ENCODE measurements around the gene CORIN. TPM values are rescaled to one million over a fixed set of nuclear protein-coding genes. Genes with fewer than 3 reads are reported as not detected.

Gene CORIN
- total RNA-seq, 2 donors from 2014 or later: not detected

GRCh38 chr4:47642191-47642830 lies 195.6 kb downstream of the CORIN start:
- Mint-ChIP-seq H3K9me3 (no peaks in the 10 kb centered on the region), H3K27ac (no peak overlapping the region), H3K36me3 (no peaks in the 10 kb centered on the region), H3K4me1 (ENCODE audit: low read depth in 2 of 2) (no peaks in the 10 kb centered on the region), H3K27me3 (peaks cover 8 to 21% of the 10 kb centered on the region in 2 donors), H3K4me3 (no peak overlapping the region)
- DNase-seq (ENCODE audit: low spot score): no peak
- ATAC-seq: no peak

- Mint-ChIP-seq H3K27ac (no peak overlapping the region), H3K27me3 (peaks cover 12 to 21% of the 10 kb centered on the region in 2 donors), H3K9me3 (peaks cover 3% of the 10 kb centered on the region), H3K4me3 (no peak overlapping the region), H3K4me1 (ENCODE audit: low read depth in 2 of 2) (no peaks in the 10 kb centered on the region), H3K36me3 (peaks cover 4% of the 10 kb centered on the region)
- DNase-seq (ENCODE audit: low spot score) (no peak), ATAC-seq (no peak)
These were observed 196.1 kb downstream of the CORIN start for GRCh38 chr4:47641755-47642154.

GRCh38 chr4:47640911-47641310 lies 197.0 kb downstream of the CORIN start:
- peaks cover 6% of the 10 kb centered on the region for H3K9me3 Mint-ChIP-seq
- ATAC-seq (no peak), DNase-seq (ENCODE audit: low spot score) (no peak)
- no peak overlapping the region for H3K27ac Mint-ChIP-seq
- peaks cover 4% of the 10 kb centered on the region for H3K36me3 Mint-ChIP-seq
- no peaks in the 10 kb centered on the region for H3K4me1 Mint-ChIP-seq (ENCODE audit: low read depth in 2 of 2)
- H3K4me3 Mint-ChIP-seq: no peak overlapping the region
- peaks cover 15 to 21% of the 10 kb centered on the region in 2 donors for H3K27me3 Mint-ChIP-seq

GRCh38 chr4:47639531-47639930 lies 198.3 kb downstream of the CORIN start:
- ATAC-seq: no peak
- H3K27ac Mint-ChIP-seq: no peak overlapping the region
- H3K4me3 Mint-ChIP-seq: no peak overlapping the region

GRCh38 chr4:47631161-47631560 lies 206.7 kb downstream of the CORIN start:
- ATAC-seq: no peak
- no peaks in the 10 kb centered on the region for H3K4me1 Mint-ChIP-seq (ENCODE audit: low read depth in 2 of 2)

More at GRCh38 chr4:47639531-47639930, 198.3 kb downstream of the CORIN start:
- Mint-ChIP-seq H3K36me3 (peaks cover 4% of the 10 kb centered on the region), H3K9me3 (peaks cover 6% of the 10 kb centered on the region), H3K27me3 (peaks cover 22 to 33% of the 10 kb centered on the region in 2 donors), H3K4me1 (ENCODE audit: low read depth in 2 of 2) (no peaks in the 10 kb centered on the region)
- no peak for DNase-seq (ENCODE audit: low spot score)

GRCh38 chr4:47624031-47624441 lies 213.8 kb downstream of the CORIN start:
- Mint-ChIP-seq H3K4me3 (no peak overlapping the region), H3K9me3 (no peaks in the 10 kb centered on the region), H3K27ac (no peak overlapping the region), H3K4me1 (ENCODE audit: low read depth in 2 of 2) (no peaks in the 10 kb centered on the region), H3K27me3 (peaks cover 0 to 2% of the 10 kb centered on the region in 2 donors), H3K36me3 (no peaks in the 10 kb centered on the region)
- ATAC-seq: no peak
- DNase-seq (ENCODE audit: low spot score): no peak

More at GRCh38 chr4:47631161-47631560, 206.7 kb downstream of the CORIN start:
- no peak overlapping the region for H3K27ac Mint-ChIP-seq
- H3K27me3 Mint-ChIP-seq: peaks cover 14 to 27% of the 10 kb centered on the region in 2 donors
- DNase-seq (ENCODE audit: low spot score): no peak
- H3K36me3 Mint-ChIP-seq: no peaks in the 10 kb centered on the region
- H3K4me3 Mint-ChIP-seq: no peak overlapping the region
- no peaks in the 10 kb centered on the region for H3K9me3 Mint-ChIP-seq

- Mint-ChIP-seq H3K9me3 (no peaks in the 10 kb centered on the region), H3K27me3 (peaks cover 0 to 2% of the 10 kb centered on the region in 2 donors), H3K27ac (no peak overlapping the region), H3K36me3 (no peaks in the 10 kb centered on the region), H3K4me3 (no peak overlapping the region), H3K4me1 (ENCODE audit: low read depth in 2 of 2) (no peaks in the 10 kb centered on the region)
- ATAC-seq: no peak
- no peak for DNase-seq (ENCODE audit: low spot score)
These were observed 216.7 kb downstream of the CORIN start for GRCh38 chr4:47621181-47621580.

GRCh38 chr4:47619691-47620090 lies 218.2 kb downstream of the CORIN start:
- H3K9me3 Mint-ChIP-seq: no peaks in the 10 kb centered on the region
- H3K27me3 Mint-ChIP-seq: peaks cover 0 to 2% of the 10 kb centered on the region in 2 donors
- DNase-seq (ENCODE audit: low spot score) (no peak), ATAC-seq (no peak)
- H3K27ac Mint-ChIP-seq: no peak overlapping the region
- H3K36me3 Mint-ChIP-seq: no peaks in the 10 kb centered on the region
- no peaks in the 10 kb centered on the region for H3K4me1 Mint-ChIP-seq (ENCODE audit: low read depth in 2 of 2)
- no peak overlapping the region for H3K4me3 Mint-ChIP-seq

GRCh38 chr4:47617607-47618006 lies 220.3 kb downstream of the CORIN start:
- H3K36me3 Mint-ChIP-seq: peaks cover 3% of the 10 kb centered on the region
- peaks cover 1 to 4% of the 10 kb centered on the region in 2 donors for H3K27me3 Mint-ChIP-seq
- ATAC-seq (no peak), DNase-seq (ENCODE audit: low spot score) (no peak)
- no peak overlapping the region for H3K27ac Mint-ChIP-seq
- H3K4me1 Mint-ChIP-seq (ENCODE audit: low read depth in 2 of 2): no peaks in the 10 kb centered on the region
- H3K9me3 Mint-ChIP-seq: no peaks in the 10 kb centered on the region
- H3K4me3 Mint-ChIP-seq: no peak overlapping the region

- no peak for DNase-seq (ENCODE audit: low spot score)
- Mint-ChIP-seq H3K27me3 (peaks cover 3 to 7% of the 10 kb centered on the region in 2 donors), H3K36me3 (peaks cover 6% of the 10 kb centered on the region), H3K4me1 (ENCODE audit: low read depth in 2 of 2) (no peaks in the 10 kb centered on the region), H3K4me3 (no peak overlapping the region), H3K27ac (no peak overlapping the region), H3K9me3 (no peaks in the 10 kb centered on the region)
- no peak for ATAC-seq
These were observed 222.5 kb downstream of the CORIN start for GRCh38 chr4:47615385-47615784.

GRCh38 chr4:47612116-47613023 lies 225.5 kb downstream of the CORIN start:
- no peak for ATAC-seq
- H3K36me3 Mint-ChIP-seq: peaks cover 6% of the 10 kb centered on the region
- peaks cover 3 to 7% of the 10 kb centered on the region in 2 donors for H3K27me3 Mint-ChIP-seq
- no peak for DNase-seq (ENCODE audit: low spot score)
- H3K9me3 Mint-ChIP-seq: no peaks in the 10 kb centered on the region
- H3K4me1 Mint-ChIP-seq (ENCODE audit: low read depth in 2 of 2): no peaks in the 10 kb centered on the region
- no peak overlapping the region for H3K4me3 Mint-ChIP-seq
- H3K27ac Mint-ChIP-seq: no peak overlapping the region

- H3K27me3 Mint-ChIP-seq: no peaks in the 10 kb centered on the region
- H3K27ac Mint-ChIP-seq: no peak overlapping the region
- no peak for DNase-seq (ENCODE audit: low spot score)
These were observed 231.4 kb downstream of the CORIN start for GRCh38 chr4:47606482-47606881.

GRCh38 chr4:47598896-47599295 lies 239.0 kb downstream of the CORIN start:
- ATAC-seq (no peak), DNase-seq (ENCODE audit: low spot score) (no peak)
- Mint-ChIP-seq H3K4me3 (no peak overlapping the region), H3K27me3 (no peaks in the 10 kb centered on the region), H3K9me3 (no peaks in the 10 kb centered on the region), H3K4me1 (ENCODE audit: low read depth in 2 of 2) (no peaks in the 10 kb centered on the region), H3K36me3 (no peaks in the 10 kb centered on the region), H3K27ac (no peak overlapping the region)

More at GRCh38 chr4:47606482-47606881, 231.4 kb downstream of the CORIN start:
- no peak for ATAC-seq
- no peak overlapping the region for H3K4me3 Mint-ChIP-seq
- peaks cover 4% of the 10 kb centered on the region for H3K36me3 Mint-ChIP-seq
- H3K9me3 Mint-ChIP-seq: peaks cover 4% of the 10 kb centered on the region
- H3K4me1 Mint-ChIP-seq (ENCODE audit: low read depth in 2 of 2): no peaks in the 10 kb centered on the region

- Mint-ChIP-seq H3K9me3 (no peaks in the 10 kb centered on the region), H3K4me3 (no peak overlapping the region), H3K27ac (no peak overlapping the region), H3K4me1 (ENCODE audit: low read depth in 2 of 2) (no peaks in the 10 kb centered on the region), H3K36me3 (no peaks in the 10 kb centered on the region), H3K27me3 (no peaks in the 10 kb centered on the region)
- ATAC-seq: no peak
- DNase-seq (ENCODE audit: low spot score): no peak
These were observed 239.5 kb downstream of the CORIN start for GRCh38 chr4:47598320-47598719.

Measured in natural killer cell treated with Interleukin-12 subunit alpha and Interleukin-12 subunit beta and Interleukin-15 and Interleukin-18, amount 100 ng/mL, for 72 hours (primary cell).